ENCODE measurements around the gene WWOX. TPM values are rescaled to one million over a fixed set of nuclear protein-coding genes. Genes with fewer than 3 reads are reported as not detected.

WWOX gene
- total RNA-seq, 1 experiment from 2014 or later: 15.6 TPM

- Histone ChIP-seq H3K56ac (ENCODE audit: insufficient read length, low read depth, low read length) (no peak overlapping the region), H4K8ac (replicated peaks; ENCODE audit: insufficient read length, low read depth, low read length) (no peak overlapping the region), H2AK5ac (ENCODE audit: insufficient read length, low read length) (no peak overlapping the region), H3K9ac (ENCODE audit: extremely low read depth, insufficient read length, low read length) (no peak overlapping the region), H3K9me3 (ENCODE audit: control insufficient read depth, low read depth, low read length) (no peaks in the 10 kb centered on the region), H3K4me1 (ENCODE audit: insufficient read depth, low read length) (no peaks in the 10 kb centered on the region), H2BK15ac (ENCODE audit: low read depth, low read length) (no peak overlapping the region), H4K5ac (ENCODE audit: insufficient read length, low read depth, low read length) (no peak overlapping the region), H3K27me3 (ENCODE audit: insufficient read depth, low read length) (no peaks in the 10 kb centered on the region), H3K23ac (ENCODE audit: insufficient read length, low read depth, low read length) (no peak overlapping the region), H2BK20ac (ENCODE audit: low read depth, low read length, poor library complexity, severe bottlenecking) (no peak overlapping the region), H2BK5ac (ENCODE audit: insufficient read length, low read length) (no peak overlapping the region), H4K20me1 (ENCODE audit: control insufficient read depth, insufficient read depth, insufficient read length) (no peaks in the 10 kb centered on the region), H3K14ac (ENCODE audit: insufficient read depth, low read length) (no peak overlapping the region), H3K4me2 (ENCODE audit: insufficient read depth, insufficient read length, low read length) (no peak overlapping the region), H2BK120ac (ENCODE audit: low read depth, low read length, poor library complexity, severe bottlenecking) (no peak overlapping the region), H3K79me2 (ENCODE audit: insufficient read depth, low read length) (no peaks in the 10 kb centered on the region), H3K27ac (ENCODE audit: insufficient read length, low read depth, low read length) (no peak overlapping the region), H4K91ac (ENCODE audit: insufficient read length, low read depth, low read length) (no peak overlapping the region), H2AFZ (ENCODE audit: low read length) (no peak overlapping the region), H3K79me1 (ENCODE audit: insufficient read depth, low read depth, low read length, poor library complexity, severe bottlenecking) (no peaks in the 10 kb centered on the region), H3K4ac (ENCODE audit: low read depth, low read length) (no peak overlapping the region), H2BK12ac (ENCODE audit: insufficient read length, low read depth, low read length) (no peak overlapping the region), H3K23me2 (ENCODE audit: insufficient read length, low read depth, low read length, poor library complexity, severe bottlenecking) (no peaks in the 10 kb centered on the region), H3T11ph (ENCODE audit: low read length) (no peak overlapping the region), H3K18ac (ENCODE audit: insufficient read length, low read depth, low read length) (no peak overlapping the region)
- Mint-ChIP-seq H3K27me3 (ENCODE audit: low read depth) (no peaks in the 10 kb centered on the region; the same call in 1 of the 2 replicates), H3K4me1 (peaks cover 0 to 2% of the 10 kb centered on the region in 2 experiments; a peak in 1 of 4 replicates), H3K27ac (no peak overlapping the region), H3K4me3 (no peak overlapping the region), H3K36me3 (ENCODE audit: insufficient read depth in 1 of 3, low read depth in 3 of 3) (no peaks in the 10 kb centered on the region), H3K9me3 (peaks cover 0 to 2% of the 10 kb centered on the region in 2 experiments; a peak in 1 of 5 replicates)
- no peak for TF ChIP-seq CTCF (conservative IDR thresholded peaks at IDR 0.05)
- DNase-seq: no peak
- WGBS (ENCODE audit: extremely low coverage, insufficient read length, low lambda C conversion rate): no CpG with 5 or more reads among the region's 1 CpG
These were observed 43.3 kb downstream of the WWOX start for GRCh38 chr16:78142788-78143187.
